D341Med (cell line): ENCODE results near the gene CHCHD10.

ENCODE experiments used
- DNase-seq: peaks from one replicate; pipeline ENCODE4 v3.0.0; 2012; ENCODE audit warnings: low spot score

Gene CHCHD10

GRCh38 chr22:23787600-23787896 lies 19.8 kb upstream of the CHCHD10 start:
- no peak for DNase-seq

- DNase-seq = peak; percentile 98
Observed at GRCh38 chr22:23786752-23787599, 19.2 kb upstream of the CHCHD10 start, which contains the start of gene SMARCB1. Gene SMARCB1, plus strand, starts transcription at chr22:23786966. Its CDS starts 204 bp downstream, at chr22:23787170.

- no peak for DNase-seq
Observed at GRCh38 chr22:23786261-23786710, 18.5 kb upstream of the CHCHD10 start.

- no peak for DNase-seq
Observed at GRCh38 chr22:23784215-23784732, 16.5 kb upstream of the CHCHD10 start.

GRCh38 chr22:23783265-23784150 lies 15.7 kb upstream of the CHCHD10 start:
- DNase-seq = no peak

- DNase-seq = no peak
Observed at GRCh38 chr22:23782703-23783102, 14.9 kb upstream of the CHCHD10 start.

- no peak for DNase-seq
Observed at GRCh38 chr22:23782252-23782651, 14.5 kb upstream of the CHCHD10 start.

- DNase-seq = no peak
Observed at GRCh38 chr22:23781511-23782183, 13.9 kb upstream of the CHCHD10 start.

GRCh38 chr22:23781065-23781464 lies 13.3 kb upstream of the CHCHD10 start:
- DNase-seq = no peak

- no peak for DNase-seq
Observed at GRCh38 chr22:23780146-23780748, 12.5 kb upstream of the CHCHD10 start.

- DNase-seq = no peak
Observed at GRCh38 chr22:23779731-23780130, 12.0 kb upstream of the CHCHD10 start.

- DNase-seq = no peak
Observed at GRCh38 chr22:23779083-23779482, 11.3 kb upstream of the CHCHD10 start.

- DNase-seq = no peak
Observed at GRCh38 chr22:23778577-23778900, 10.8 kb upstream of the CHCHD10 start.

- peak; percentile 89 for DNase-seq
Observed at GRCh38 chr22:23777776-23778576, 10.2 kb upstream of the CHCHD10 start.

- no peak for DNase-seq
Observed at GRCh38 chr22:23775779-23776375, 8.1 kb upstream of the CHCHD10 start.

GRCh38 chr22:23774922-23775436 lies 7.2 kb upstream of the CHCHD10 start:
- no peak for DNase-seq

- DNase-seq = no peak
Observed at GRCh38 chr22:23774114-23774921, 6.5 kb upstream of the CHCHD10 start.

- DNase-seq = no peak
Observed at GRCh38 chr22:23773483-23774113, 5.8 kb upstream of the CHCHD10 start.
